WTC11 (cell line): Measurements from ENCODE around the gene SCG5.

Experiments
- CTCF ChIP-seq: fragments of 200-600 bp; IDR thresholded peaks from 2 replicates; pipeline ENCODE4 v1.8.0; 2022; ENCODE audit warnings: antibody characterized with exemption
- FOXJ3 ChIP-seq: sonication (generic); formaldehyde crosslinking; IDR thresholded peaks from 2 replicates; pipeline ENCODE4 v1.9.0; 2021; ENCODE audit warnings: missing genetic modification reagents, mild to moderate bottlenecking, borderline replicate concordance
- NFYB ChIP-seq: sonication (generic); formaldehyde crosslinking; conservative IDR thresholded peaks from 2 replicates; pipeline ENCODE4 v1.8.0; 2022; ENCODE audit warnings: low read depth, missing genetic modification reagents
- SP1 ChIP-seq: sonication (generic); formaldehyde crosslinking; conservative IDR thresholded peaks from 2 replicates; pipeline ENCODE4 v1.8.1; 2022; ENCODE audit warnings: missing genetic modification reagents
- ZSCAN18 ChIP-seq: fragments of 250-450 bp; sonication (Bioruptor Pico); IDR thresholded peaks from 2 replicates; pipeline ENCODE4 v2.1.2; 2022; ENCODE audit warnings: mild to moderate bottlenecking, moderate library complexity

GRCh38 chr15:32706704-32707103, 65.2 kb downstream of the SCG5 start:
- TF ChIP-seq ZSCAN18 (CRISPR knock-in tag) (no peak), SP1 (CRISPR knock-in tag) (no peak), NFYB (CRISPR knock-in tag) (no peak), CTCF (no peak), FOXJ3 (CRISPR knock-in tag) (no peak)
